EL (cell line): ENCODE data around the gene DNLZ.
"Not testable (repeated sequence)": the region's sequence is repeated elsewhere in the genome, so short reads cannot be mapped to it uniquely, and the experiment has no call there.

Source experiments
- DNase-seq: peaks from one replicate; pipeline ENCODE4 v3.0.0-alpha.2; 2016

The DNLZ gene

GRCh38 chr9:136328622-136329041 lies 34.9 kb downstream of the DNLZ start:
- peak; percentile 40 for DNase-seq

- DNase-seq = peak; percentile 25
Measured at GRCh38 chr9:136328011-136328621, 35.4 kb downstream of the DNLZ start.

DNA sequence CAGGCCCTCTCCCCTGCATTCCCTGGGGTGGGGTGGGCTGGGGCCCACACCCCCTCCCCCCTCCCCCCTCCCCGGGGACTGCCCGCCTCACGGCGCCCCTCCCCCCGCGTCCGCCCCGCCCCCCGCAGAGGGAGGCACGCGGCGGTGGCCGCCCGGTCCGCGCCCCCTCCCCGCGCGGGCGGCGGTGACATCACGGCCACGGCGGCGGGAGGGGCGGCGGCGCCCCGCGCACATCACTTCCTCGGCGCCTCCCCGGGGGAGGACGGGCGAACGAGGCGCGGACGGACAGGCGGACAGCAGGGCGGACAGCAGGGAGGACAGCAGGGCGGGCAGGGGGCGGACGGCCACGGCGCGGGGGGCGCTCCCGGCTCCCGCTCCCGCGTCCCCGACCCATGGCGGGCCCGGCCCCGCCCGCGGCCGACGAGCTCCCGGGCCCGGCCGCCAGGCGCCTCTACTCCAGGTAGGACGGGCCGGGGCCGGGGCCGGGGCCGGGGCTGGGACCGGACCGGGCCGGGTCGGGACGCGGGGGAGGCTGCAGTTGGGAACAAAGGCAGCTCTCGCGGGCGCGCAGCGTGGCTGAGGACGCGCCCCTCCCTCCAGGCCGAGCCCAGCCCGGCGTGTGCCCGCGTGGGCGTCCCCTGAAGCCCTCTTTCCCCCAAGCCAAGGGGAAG lies 36.1 kb downstream of the DNLZ start, which contains the start of gene GPSM1:
TSS of gene GPSM1 (plus strand) at position 236 of the 671 bp plus-strand sequence. CDS start at position 393, 157 bp downstream.
- peak; percentile 60 for DNase-seq

- peak; percentile 40 for DNase-seq
Measured at GRCh38 chr9:136326761-136327303, 36.7 kb downstream of the DNLZ start.

DNA sequence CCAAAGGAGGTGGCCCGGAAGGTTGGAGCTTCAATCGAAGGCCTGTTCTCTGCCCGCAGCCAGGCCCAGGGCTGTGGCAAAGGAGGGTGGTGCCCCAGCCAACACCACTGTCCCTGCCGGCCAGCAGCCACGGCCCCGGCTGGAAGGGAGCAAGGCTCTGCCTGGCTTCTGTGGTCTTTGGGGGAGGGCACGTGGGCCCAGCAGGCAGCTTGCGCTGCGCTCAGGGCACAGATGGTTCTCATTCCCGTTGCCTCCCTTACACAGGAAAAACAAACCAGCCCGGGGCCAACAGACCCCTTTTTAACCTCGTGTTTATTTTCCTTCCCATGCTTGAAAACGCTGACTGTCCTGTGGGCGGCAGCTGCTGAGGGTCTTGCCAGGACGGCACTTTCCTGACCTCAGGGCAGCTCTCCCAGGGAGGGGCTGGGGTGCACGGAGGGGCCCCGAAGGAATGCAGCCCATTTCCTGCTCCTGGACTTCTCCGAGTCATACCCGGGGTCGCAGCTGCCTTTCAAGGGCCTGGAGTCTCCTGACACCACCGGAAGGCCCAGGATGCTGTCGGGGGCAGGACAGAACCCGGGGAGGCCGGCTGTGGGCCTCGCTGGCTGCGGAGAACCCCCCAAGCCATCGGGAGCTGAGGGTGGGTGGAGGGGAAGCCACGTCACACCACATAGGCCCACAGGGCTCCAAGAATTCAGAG lies 37.3 kb downstream of the DNLZ start:
- DNase-seq = peak; percentile 90

DNA sequence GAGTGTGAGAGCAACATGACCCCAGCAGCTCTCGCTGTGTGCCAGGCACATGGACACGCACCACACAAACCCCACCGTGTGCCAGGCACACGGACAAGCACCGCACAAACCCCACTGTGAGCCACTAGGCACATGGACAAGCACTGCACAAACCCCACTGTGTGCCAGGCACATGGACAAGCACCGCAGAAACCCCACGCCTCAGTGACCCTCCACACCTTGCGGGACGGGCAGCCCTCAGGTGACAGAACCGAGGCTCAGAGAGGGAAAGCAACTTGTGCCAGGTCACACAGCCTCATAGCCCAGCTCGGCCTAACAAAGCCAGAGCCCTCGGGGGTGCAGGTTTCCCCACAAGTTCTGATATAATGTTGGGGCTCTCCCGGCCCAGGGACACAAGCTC lies 38.2 kb downstream of the DNLZ start:
- DNase-seq = no peak

DNA sequence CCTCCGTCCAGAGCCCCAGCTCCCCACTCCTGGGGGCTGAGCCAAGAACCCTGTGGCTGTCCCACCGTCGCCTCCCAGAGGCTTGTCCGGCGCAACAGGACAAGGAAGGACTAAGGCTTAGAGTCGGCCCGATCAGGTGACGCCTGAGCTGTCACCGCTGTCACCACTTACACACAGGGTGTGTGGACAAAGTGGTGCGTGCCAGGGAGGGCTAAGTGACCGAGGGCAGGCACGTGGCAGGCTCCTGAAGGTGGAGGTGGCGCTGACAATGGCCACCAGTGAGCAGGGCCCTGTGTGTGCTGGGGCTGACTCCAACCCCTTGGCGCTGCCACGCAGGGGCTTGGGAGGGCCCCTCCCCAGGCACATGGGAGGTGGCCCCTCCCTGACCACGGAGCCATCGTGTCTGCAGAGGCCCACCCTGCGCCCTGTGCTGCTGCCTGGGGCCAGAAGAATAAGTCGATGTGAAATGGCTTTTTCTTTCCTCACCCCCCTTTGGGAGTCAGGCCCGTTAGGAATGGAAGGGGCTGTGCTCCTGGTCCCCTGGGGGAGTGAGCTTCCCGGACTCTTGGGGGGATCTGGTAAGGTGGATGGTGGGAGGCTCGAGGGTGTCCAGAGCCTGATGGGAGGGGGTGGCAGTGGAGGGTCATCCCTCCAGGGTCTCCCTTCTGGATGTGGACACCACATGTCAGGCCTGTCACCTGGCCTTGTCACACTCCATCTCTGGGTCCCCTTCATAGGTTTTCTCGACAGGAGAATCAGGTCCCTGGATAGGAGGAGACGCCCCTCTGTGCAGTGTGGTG lies 38.8 kb downstream of the DNLZ start:
- no peak for DNase-seq

GRCh38 chr9:136323371-136323789 lies 40.2 kb downstream of the DNLZ start:
- no peak for DNase-seq

DNA sequence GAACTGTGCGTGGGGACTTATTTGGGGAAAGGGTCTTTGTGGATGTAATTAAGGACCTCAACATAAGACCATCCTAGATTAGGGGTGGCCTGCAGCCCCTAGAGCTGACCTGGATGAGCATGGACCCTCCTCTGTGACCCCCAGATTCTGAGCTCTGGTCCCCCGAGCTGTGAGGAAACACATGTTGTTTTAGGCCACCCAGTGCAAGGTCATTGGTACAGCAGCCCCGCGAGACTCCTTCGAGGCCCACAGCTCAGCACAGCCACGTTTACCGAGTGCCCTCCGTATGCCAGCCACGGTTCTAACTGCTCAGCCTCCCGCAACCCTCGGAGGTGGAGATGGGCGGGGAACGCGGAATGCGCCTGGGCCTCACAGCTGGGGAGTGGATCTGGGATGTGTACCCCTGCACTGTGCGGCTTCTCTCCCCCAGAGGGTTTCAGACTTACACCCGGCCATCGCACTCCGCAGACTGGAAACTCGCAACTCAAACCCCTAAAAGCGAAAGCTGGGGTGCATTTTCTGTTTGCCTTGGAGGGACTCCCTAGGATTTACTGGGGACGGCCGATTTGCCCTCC lies 40.7 kb downstream of the DNLZ start:
- no peak for DNase-seq

DNA sequence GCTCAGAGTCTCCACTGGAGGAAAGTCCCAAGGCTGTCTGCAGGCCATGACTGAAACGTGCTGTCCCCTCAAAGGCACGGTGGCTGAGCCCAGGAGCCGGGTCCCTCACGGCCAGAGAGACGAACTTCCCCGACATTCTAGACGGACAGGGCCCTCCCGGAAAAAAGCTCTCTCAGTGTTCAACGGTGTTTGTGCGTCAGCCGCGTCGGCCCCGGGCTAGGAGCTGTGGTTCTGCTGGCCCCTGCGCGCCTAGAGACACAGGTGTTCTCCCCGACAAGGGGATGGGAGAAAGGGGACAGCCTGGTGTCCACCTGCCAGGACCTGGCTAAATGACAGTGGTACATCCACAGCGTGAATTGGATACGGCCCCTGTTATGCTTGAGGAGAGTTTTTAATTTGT lies 42.0 kb downstream of the DNLZ start:
- DNase-seq = no peak

GRCh38 chr9:136320972-136321371 lies 42.6 kb downstream of the DNLZ start:
- DNase-seq = not testable (repeated sequence)

GRCh38 chr9:136319955-136320354 lies 43.6 kb downstream of the DNLZ start:
- not testable (repeated sequence) for DNase-seq

- not testable (repeated sequence) for DNase-seq
Measured at GRCh38 chr9:136319244-136319643, 44.3 kb downstream of the DNLZ start.

DNA sequence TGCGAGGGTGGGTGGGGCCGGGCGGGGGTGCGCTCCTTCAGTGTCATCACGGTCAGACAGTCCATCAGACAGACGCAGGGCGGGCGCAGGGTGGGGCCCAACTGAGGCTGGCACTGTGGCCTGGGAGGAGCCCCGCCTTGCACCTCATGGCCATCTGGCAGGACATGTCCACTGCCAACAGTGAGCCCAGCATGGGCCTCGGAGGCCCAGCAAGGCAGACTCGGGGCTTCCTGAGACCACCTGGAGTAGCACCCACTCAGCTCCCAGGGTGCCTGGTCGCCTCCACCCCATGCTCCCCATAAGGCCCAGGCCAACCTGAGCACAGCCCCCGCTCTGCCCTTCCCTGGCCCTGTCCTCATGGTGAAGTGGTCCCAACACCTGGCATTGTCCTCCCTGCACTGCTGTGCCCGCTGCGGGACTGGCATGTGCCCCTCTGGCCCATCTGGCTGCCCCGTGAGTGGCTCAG lies 44.7 kb downstream of the DNLZ start:
- no peak for DNase-seq

GRCh38 chr9:136318111-136318775 lies 45.3 kb downstream of the DNLZ start:
- DNase-seq = no peak

DNA sequence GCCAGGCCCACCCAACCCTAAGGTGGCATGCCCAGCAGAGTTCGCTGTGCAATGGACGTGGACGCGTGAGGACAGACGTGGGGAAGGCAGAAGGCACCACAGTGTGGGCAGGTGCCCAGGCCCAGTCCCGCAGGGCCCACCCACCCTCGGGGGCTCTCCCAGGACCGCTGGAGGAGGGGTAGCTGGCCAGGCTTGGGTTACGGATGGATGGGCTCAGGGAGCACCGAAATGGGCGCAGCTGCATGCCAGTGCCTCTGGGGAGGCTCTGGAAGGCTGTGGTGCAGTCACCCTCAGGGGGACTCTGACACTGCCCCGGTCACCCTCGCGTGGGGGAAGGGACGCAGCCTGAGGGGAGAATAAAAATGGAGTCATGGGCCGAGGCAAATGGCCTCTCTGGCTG lies 45.8 kb downstream of the DNLZ start:
- no peak for DNase-seq

DNA sequence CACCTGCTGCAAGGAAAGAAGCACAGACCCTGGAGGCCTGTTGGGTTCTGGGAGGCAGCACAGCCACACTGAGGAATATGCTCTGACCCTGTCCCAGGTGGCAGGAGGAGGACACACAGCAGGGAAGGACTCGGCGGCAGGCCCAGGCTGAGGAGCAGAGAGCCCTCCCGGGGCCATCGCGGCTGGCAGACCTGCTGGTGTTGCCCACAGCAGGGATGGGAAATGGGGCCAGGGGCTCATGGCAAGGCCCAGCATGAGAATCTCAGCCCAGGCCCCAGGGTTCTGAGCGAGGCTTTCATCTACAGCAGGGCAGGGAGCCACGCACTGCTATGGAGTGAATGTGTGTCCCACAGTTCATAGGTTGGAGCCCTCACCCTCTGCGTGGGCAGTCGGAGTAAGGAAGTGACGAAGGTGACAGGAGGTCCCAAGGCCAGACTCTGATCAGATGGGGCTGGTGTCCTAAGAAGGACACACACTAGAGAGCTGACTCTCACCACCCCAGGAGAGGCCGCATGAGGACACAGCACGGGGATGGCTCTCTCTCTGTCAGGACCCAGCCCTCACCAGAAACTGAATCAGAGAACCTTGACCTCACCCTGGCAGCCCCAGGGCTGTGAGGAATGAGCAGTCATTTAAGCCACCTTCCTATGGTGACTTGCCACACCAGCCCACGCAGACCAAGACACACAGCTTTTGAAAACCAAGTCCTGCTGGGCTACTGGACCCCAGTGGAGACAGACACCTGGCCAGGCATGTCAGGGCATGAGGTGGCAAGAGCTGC lies 46.5 kb downstream of the DNLZ start:
- DNase-seq = no peak

- no peak for DNase-seq
Measured at GRCh38 chr9:136316271-136316751, 47.2 kb downstream of the DNLZ start.

GRCh38 chr9:136314944-136315343 lies 48.6 kb downstream of the DNLZ start:
- no peak for DNase-seq

DNA sequence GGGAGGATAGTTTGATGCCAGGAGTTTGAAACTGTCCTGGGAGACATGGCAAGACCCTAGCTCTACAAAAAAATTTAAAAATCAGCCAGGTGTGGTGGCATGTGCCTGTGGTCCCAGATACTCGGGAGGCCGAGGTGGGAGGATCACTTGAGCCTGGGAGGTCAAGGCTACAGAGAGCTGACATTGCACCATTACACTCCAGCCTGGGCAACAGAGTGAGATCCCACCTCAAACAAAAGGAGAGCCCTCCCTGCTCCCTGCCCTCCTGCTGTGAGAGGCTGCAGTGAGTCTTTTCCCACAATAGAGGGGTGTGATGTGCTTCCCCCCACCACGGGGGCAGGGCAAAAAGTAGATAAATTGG lies 49.5 kb downstream of the DNLZ start:
- DNase-seq = no peak
